Vagina (tissue), 2 donors: Measurements from ENCODE around the gene BUD31. TPM values are rescaled to one million over a fixed set of nuclear protein-coding genes. Genes with fewer than 3 reads are reported as not detected.

ENCODE experiments used
- DNase-seq, 2 donors: peaks; one replicate each; pipeline ENCODE4 v3.0.0-alpha.2; 2017; ENCODE audit errors: extremely low spot score in 2 of 2
- H3K27ac ChIP-seq: fragments of 200-600 bp; sonication (generic); one replicate; pipeline ENCODE4 v1.5.1; 2019
- H3K27me3 ChIP-seq: fragments of 200-600 bp; sonication (generic); one replicate; pipeline ENCODE4 v1.5.1; 2019
- H3K36me3 ChIP-seq, 2 donors: fragments of 200-600 bp; sonication (generic); one replicate each; pipeline ENCODE4 v1.5.1; 2017 to 2019
- H3K4me1 ChIP-seq: fragments of 200-600 bp; sonication (generic); one replicate; pipeline ENCODE4 v1.5.1; 2019
- H3K4me3 ChIP-seq, 2 donors: fragments of 200-600 bp; sonication (generic); 1 replicate in 1 of 2; 2 replicates in 1 of 2; pipeline ENCODE4 v1.5.1; 2016 to 2019
- H3K9me3 ChIP-seq: fragments of 200-600 bp; sonication (generic); one replicate; pipeline ENCODE4 v1.5.1; 2019
- CTCF ChIP-seq, 3 experiments: fragments of 450-650 bp in 2 of 3; fragments of 200-600 bp in 1 of 3; sonication (generic) in 1 of 3; IDR thresholded peaks; one replicate each; pipeline ENCODE4 v1.5.1; 2017 to 2019; ENCODE audit warnings: antibody characterized with exemption in 3 of 3, mild to moderate bottlenecking in 2 of 3, moderate library complexity in 2 of 3
- POLR2A ChIP-seq, 2 donors: fragments of 450-650 bp; IDR thresholded peaks; one replicate each; pipeline ENCODE4 v1.6.1; 2017; ENCODE audit warnings: antibody characterized with exemption in 2 of 2, mild to moderate bottlenecking in 2 of 2, moderate library complexity in 2 of 2
- POLR2AphosphoS5 ChIP-seq, 2 donors: sonication (generic); formaldehyde crosslinking; IDR thresholded peaks; one replicate each; pipeline ENCODE4 v1.9.0; 2017; ENCODE audit warnings: antibody characterized with exemption in 2 of 2, mild to moderate bottlenecking in 2 of 2, low read depth in 1 of 2; ENCODE audit not compliant: insufficient read depth in 1 of 2
- intact Hi-C: fragments of 100-400 bp; cut with DNase I; formaldehyde crosslinking; loops from one replicate; pipeline ENCODE4 v1.15.1; 2023
- total RNA-seq: library from RNA; depleted of rRNA; stranded (reverse); fragments of >200 nt; gene quantifications from one replicate; pipeline ENCODE4 v1.2.3, GENCODE V29; 2016

Gene BUD31
- total RNA-seq, 1 donor from 2014 or later, result 52.3 TPM

GRCh38 chr7:99468336-99468918, 59.7 kb downstream of the BUD31 start:
- H3K4me1 ChIP-seq, result peaks cover 24% of the 10 kb centered on the region
- TF ChIP-seq POLR2A (IDR thresholded peaks at IDR 0.05), result no peak
- no peak for TF ChIP-seq POLR2AphosphoS5 (IDR thresholded peaks at IDR 0.05; ENCODE audit: insufficient read depth in 1 of 2, low read depth in 1 of 2)
- no peak for TF ChIP-seq CTCF (IDR thresholded peaks at IDR 0.05)
- no peaks in the 10 kb centered on the region for H3K9me3 ChIP-seq
- H3K27me3 ChIP-seq, result no peaks in the 10 kb centered on the region
- DNase-seq, result no peak
- H3K36me3 ChIP-seq, result peaks cover 0 to 5% of the 10 kb centered on the region in 2 donors
- H3K27ac ChIP-seq, result no peak overlapping the region
- no peak overlapping the region for H3K4me3 ChIP-seq
- intact Hi-C loops, result no loop called here

Other genes with a start within 250 kb of the BUD31 start
- not detected for gene KPNA7, start 200.9 kb upstream of the BUD31 start, total RNA-seq
- not detected for gene MYH16, start 136.1 kb upstream of the BUD31 start, total RNA-seq
- 106 TPM for gene ARPC1A, start 83.1 kb upstream of the BUD31 start, total RNA-seq
- gene ARPC1B, start 34.2 kb upstream of the BUD31 start, total RNA-seq, result 114 TPM
- 48.1 TPM for gene PDAP1, start 372 bp upstream of the BUD31 start, total RNA-seq
- 6.1 TPM for gene PTCD1, start 29.8 kb downstream of the BUD31 start, total RNA-seq
- 23.8 TPM for gene CPSF4, start 30.0 kb downstream of the BUD31 start, total RNA-seq
- 463 TPM for gene ATP5MF, start 57.2 kb downstream of the BUD31 start, total RNA-seq
- gene ZNF789, start 63.9 kb downstream of the BUD31 start, total RNA-seq, result 14.5 TPM
- gene ZNF394, start 91.3 kb downstream of the BUD31 start, total RNA-seq, result 36.1 TPM
- gene ZKSCAN5, start 95.7 kb downstream of the BUD31 start, total RNA-seq, result 7.1 TPM
- gene FAM200A, start 143.1 kb downstream of the BUD31 start, total RNA-seq, result 3.4 TPM
- 144 TPM for gene ZNF655, start 149.7 kb downstream of the BUD31 start, total RNA-seq
- gene TMEM225B, start 189.3 kb downstream of the BUD31 start, total RNA-seq, result 1.2 TPM
- gene ZSCAN25, start 208.0 kb downstream of the BUD31 start, total RNA-seq, result 12.3 TPM